ENCODE results near the gene TJP1. TPM values are rescaled to one million over a fixed set of nuclear protein-coding genes. Genes with fewer than 3 reads are reported as not detected.
A peak's percentile ranks its signal among the peaks of the same experiment; 100 is the strongest.
"Not testable (repeated sequence)": the region's sequence is repeated elsewhere in the genome, so short reads cannot be mapped to it uniquely, and the experiment has no call there.

The TJP1 gene
- total and polyA plus RNA-seq, 5 donors, result 36.6 to 131 (median 120) TPM

DNA sequence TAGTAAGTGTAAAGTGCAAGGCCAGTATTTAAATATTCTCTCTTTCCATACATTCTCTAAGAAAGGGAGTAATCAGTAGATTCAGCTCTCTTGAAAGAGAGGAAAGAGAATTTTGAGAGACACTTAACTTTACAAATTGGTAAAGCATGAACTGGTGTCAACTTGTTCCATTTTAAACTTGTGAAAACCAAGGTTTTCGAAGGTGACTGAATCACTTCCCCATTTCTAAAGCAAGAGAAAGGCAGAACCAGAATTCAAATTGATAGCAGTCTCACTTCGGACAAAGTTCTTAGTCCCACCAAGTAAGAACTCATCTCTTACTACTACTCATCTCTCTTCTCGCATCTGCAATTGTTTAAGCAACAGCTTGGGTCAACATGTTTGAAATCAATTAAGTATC lies 22.4 kb downstream of the TJP1 start:
- no peak overlapping the region for H3K27ac ChIP-seq (ENCODE audit: low read length)
- no peak overlapping the region for H3K4me3 ChIP-seq (ENCODE audit: low read length)
- WGBS, result 70% methylated on average over 3 of the region's 3 CpGs
- H3K4me1 ChIP-seq (ENCODE audit: control insufficient read depth, insufficient read depth, low read length), result peaks cover 3% of the 10 kb centered on the region
- no peaks in the 10 kb centered on the region for H3K27me3 ChIP-seq (ENCODE audit: control insufficient read depth, insufficient read depth)
- DNase-seq (no peak), ATAC-seq (no peak)
- no peaks in the 10 kb centered on the region for H3K9me3 ChIP-seq (ENCODE audit: control insufficient read depth, low read length)
- intact Hi-C loops (cut with DNase I), result no loop called here

DNA sequence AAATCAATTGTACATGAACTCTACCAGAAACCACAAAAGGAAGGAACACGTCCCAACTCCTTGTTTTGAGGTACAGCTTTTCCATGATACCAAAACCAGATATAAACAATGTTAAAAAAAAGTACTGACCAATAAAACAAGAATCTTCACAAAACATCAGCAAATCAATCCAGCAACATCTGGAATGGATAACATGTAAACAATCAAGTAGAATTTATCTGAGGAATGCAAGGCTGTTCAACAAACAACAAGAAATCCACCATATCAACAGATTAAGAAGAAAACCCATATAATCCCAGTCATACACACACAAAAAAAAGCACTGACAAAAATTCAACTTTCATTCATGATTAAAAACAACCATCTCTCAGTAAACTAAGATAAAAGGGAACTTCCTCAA lies 26.7 kb downstream of the TJP1 start:
- Histone ChIP-seq H3K9me3 (ENCODE audit: control insufficient read depth, low read length) (no peaks in the 10 kb centered on the region), H3K27ac (ENCODE audit: low read length) (no peak overlapping the region), H3K27me3 (ENCODE audit: control insufficient read depth, insufficient read depth) (no peaks in the 10 kb centered on the region), H3K4me3 (ENCODE audit: low read length) (no peak overlapping the region), H3K4me1 (ENCODE audit: control insufficient read depth, insufficient read depth, low read length) (peaks cover 5% of the 10 kb centered on the region)
- 70% methylated on average over 1 of the region's 1 CpG for WGBS
- intact Hi-C loops (cut with DNase I), result no loop called here
- ATAC-seq, result no peak
- no peak for DNase-seq

DNA sequence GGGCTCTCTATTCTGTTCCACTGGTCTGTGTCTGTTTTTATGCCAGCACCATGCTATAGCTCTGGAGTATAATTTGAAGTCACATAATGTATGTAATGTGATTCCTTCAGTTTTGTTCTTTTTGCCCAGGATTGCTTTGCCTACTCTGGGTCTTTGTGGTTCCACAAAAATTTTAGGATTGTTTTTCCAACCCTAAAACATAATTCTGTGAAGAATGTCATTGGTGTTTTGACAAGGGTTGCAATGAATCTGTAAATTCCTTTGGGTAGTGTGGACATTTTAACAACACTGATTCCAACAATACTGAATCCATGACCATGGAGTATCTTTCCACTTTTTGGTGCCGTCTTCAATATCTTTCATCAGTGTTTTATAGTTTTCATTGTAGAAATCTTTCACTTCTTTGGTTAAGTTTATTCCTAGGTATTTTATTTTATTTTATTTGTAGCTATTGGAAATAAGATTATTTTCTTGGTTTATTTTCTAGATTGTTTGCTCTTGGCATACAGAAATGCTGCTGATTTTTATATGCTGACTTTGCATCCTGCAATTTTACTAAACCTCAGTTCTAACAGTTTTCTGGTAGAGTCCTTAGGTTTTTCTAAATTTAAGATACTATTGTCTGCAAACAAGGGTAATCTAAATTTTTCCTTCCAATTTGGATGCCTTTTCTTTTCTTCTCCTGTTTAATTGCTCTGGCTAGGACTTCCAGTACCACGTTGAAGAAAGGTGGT lies 29.7 kb downstream of the TJP1 start:
- no peak overlapping the region for H3K4me3 ChIP-seq (ENCODE audit: low read length)
- ATAC-seq (no peak), DNase-seq (no peak)
- no peaks in the 10 kb centered on the region for H3K9me3 ChIP-seq (ENCODE audit: control insufficient read depth, low read length)
- 85% methylated on average over 2 of the region's 2 CpGs for WGBS
- no peaks in the 10 kb centered on the region for H3K27me3 ChIP-seq (ENCODE audit: control insufficient read depth, insufficient read depth)
- H3K4me1 ChIP-seq (ENCODE audit: control insufficient read depth, insufficient read depth, low read length), result peaks cover 7% of the 10 kb centered on the region
- H3K27ac ChIP-seq (ENCODE audit: low read length), result no peak overlapping the region
- intact Hi-C loops (cut with DNase I), result no loop called here

DNA sequence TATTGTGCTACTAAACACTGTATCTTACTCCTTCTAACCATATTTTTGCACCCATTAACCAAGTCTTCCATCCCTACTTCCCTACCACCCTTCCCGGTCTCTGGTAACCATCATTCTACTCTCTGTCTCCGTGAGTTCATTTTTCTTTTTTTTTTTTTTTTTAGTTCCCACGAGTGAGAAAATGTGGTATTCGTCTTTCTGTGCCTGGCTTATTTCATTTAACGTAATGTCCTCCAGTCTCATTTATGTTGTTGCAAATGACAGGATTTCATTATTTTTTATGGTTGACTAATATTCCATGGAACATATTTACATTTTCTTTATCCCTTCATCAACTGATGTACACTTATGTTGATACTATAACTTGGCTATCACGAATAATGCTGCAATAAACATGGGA lies 31.7 kb downstream of the TJP1 start:
- DNase-seq, result no peak
- WGBS, result 95% methylated on average over 6 of the region's 6 CpGs
- ATAC-seq, result no peak
- no peak overlapping the region for H3K27ac ChIP-seq (ENCODE audit: low read length)
- H3K4me3 ChIP-seq (ENCODE audit: low read length), result no peak overlapping the region
- no peaks in the 10 kb centered on the region for H3K27me3 ChIP-seq (ENCODE audit: control insufficient read depth, insufficient read depth)
- no peaks in the 10 kb centered on the region for H3K9me3 ChIP-seq (ENCODE audit: control insufficient read depth, low read length)
- peaks cover 7% of the 10 kb centered on the region for H3K4me1 ChIP-seq (ENCODE audit: control insufficient read depth, insufficient read depth, low read length)
- intact Hi-C loops (cut with DNase I), result no loop called here

DNA sequence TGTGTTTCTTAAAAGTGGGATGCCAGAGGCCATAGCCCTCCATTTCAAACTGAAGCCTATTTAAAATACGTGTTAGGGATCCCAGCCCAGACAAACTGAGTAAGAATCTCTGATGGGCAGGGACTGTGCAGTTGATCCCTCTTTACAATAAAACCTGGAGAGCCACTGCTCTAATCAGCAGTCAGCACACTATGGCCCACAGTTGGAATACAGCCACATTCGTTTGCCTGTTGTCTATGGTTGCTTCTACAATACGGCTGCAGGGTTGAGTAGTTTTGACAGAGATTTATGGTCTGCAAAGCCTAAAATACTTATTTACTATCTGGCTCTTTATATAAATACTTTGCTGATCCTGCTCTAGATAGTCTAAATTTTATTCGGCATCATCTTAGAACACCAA lies 32.4 kb downstream of the TJP1 start:
- H3K27me3 ChIP-seq (ENCODE audit: control insufficient read depth, insufficient read depth), result no peaks in the 10 kb centered on the region
- H3K9me3 ChIP-seq (ENCODE audit: control insufficient read depth, low read length), result no peaks in the 10 kb centered on the region
- no peak for DNase-seq
- no peak overlapping the region for H3K27ac ChIP-seq (ENCODE audit: low read length)
- no peak overlapping the region for H3K4me3 ChIP-seq (ENCODE audit: low read length)
- peaks cover 4% of the 10 kb centered on the region for H3K4me1 ChIP-seq (ENCODE audit: control insufficient read depth, insufficient read depth, low read length)
- WGBS, result 55% methylated on average over 4 of the region's 4 CpGs
- peak in 1 of 2 donors; percentile 43 for ATAC-seq
- intact Hi-C loops (cut with DNase I), result no loop called here

GRCh38 chr15:29788433-29789034 lies 33.7 kb downstream of the TJP1 start:
- Histone ChIP-seq H3K27ac (ENCODE audit: low read length) (no peak overlapping the region), H3K27me3 (ENCODE audit: control insufficient read depth, insufficient read depth) (no peaks in the 10 kb centered on the region), H3K4me1 (ENCODE audit: control insufficient read depth, insufficient read depth, low read length) (peaks cover 4% of the 10 kb centered on the region), H3K4me3 (ENCODE audit: low read length) (no peak overlapping the region), H3K9me3 (ENCODE audit: control insufficient read depth, low read length) (no peaks in the 10 kb centered on the region)
- WGBS, result 90% methylated on average over 4 of the region's 4 CpGs
- ATAC-seq, result no peak
- no peak for DNase-seq
- intact Hi-C loops (cut with DNase I), result no loop called here

GRCh38 chr15:29787767-29788166 lies 34.5 kb downstream of the TJP1 start:
- intact Hi-C loops (cut with DNase I), result no loop called here
- H3K27ac ChIP-seq (ENCODE audit: low read length), result no peak overlapping the region
- no peak overlapping the region for H3K4me3 ChIP-seq (ENCODE audit: low read length)
- no peak for DNase-seq
- no peaks in the 10 kb centered on the region for H3K9me3 ChIP-seq (ENCODE audit: control insufficient read depth, low read length)
- H3K4me1 ChIP-seq (ENCODE audit: control insufficient read depth, insufficient read depth, low read length), result peaks cover 2% of the 10 kb centered on the region
- ATAC-seq, result no peak
- H3K27me3 ChIP-seq (ENCODE audit: control insufficient read depth, insufficient read depth), result no peaks in the 10 kb centered on the region

DNA sequence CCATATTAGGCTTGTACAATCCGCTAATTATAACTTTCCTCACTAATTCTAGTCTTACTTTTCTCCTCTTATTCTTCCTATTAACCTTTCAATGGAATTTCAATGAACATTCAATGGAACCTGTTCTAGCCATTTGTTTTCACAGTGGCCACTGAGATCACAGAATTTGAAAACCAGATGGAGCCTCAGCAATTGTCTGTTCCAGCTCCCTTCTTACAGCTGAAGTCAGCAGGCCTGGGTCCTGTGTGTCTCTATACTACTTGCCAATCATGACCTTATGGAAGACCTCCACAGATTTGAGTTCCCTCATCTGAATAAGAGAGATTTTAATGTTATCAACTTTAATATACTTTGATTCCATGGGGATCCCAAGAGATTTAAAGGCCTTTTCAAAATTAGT lies 36.6 kb downstream of the TJP1 start:
- H3K27ac ChIP-seq (ENCODE audit: low read length), result no peak overlapping the region
- ATAC-seq (no peak), DNase-seq (no peak)
- H3K27me3 ChIP-seq (ENCODE audit: control insufficient read depth, insufficient read depth), result no peaks in the 10 kb centered on the region
- no peak overlapping the region for H3K4me3 ChIP-seq (ENCODE audit: low read length)
- H3K4me1 ChIP-seq (ENCODE audit: control insufficient read depth, insufficient read depth, low read length), result peaks cover 2% of the 10 kb centered on the region
- WGBS, result 94% methylated on average over 1 of the region's 1 CpG
- no peaks in the 10 kb centered on the region for H3K9me3 ChIP-seq (ENCODE audit: control insufficient read depth, low read length)
- intact Hi-C loops (cut with DNase I), result no loop called here

GRCh38 chr15:29785136-29785535 lies 37.1 kb downstream of the TJP1 start:
- 96% methylated on average over 2 of the region's 2 CpGs for WGBS
- no peak for DNase-seq
- Histone ChIP-seq H3K27me3 (ENCODE audit: control insufficient read depth, insufficient read depth) (no peaks in the 10 kb centered on the region), H3K27ac (ENCODE audit: low read length) (no peak overlapping the region), H3K4me1 (ENCODE audit: control insufficient read depth, insufficient read depth, low read length) (peaks cover 2% of the 10 kb centered on the region), H3K4me3 (ENCODE audit: low read length) (no peak overlapping the region), H3K9me3 (ENCODE audit: control insufficient read depth, low read length) (no peaks in the 10 kb centered on the region)
- intact Hi-C loops (cut with DNase I), result no loop called here
- no peak for ATAC-seq

DNA sequence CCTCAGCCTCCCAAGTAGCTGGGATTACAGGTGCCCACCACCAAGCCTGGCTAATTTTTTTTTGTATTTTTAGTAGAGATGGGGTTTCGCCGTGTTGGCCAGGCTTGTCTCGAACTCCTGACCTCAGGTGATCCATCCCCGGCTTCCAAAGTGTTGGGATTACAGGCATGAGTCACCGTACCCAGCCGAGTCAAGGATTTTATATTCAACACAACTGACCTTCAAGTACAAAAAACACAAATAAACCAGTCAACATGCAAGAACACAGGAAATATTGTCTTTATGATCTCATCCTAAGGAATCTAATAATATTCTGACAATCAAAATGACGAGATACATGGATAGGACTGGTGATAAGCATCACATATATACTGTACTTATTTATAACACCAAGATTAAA lies 37.9 kb downstream of the TJP1 start:
- Histone ChIP-seq H3K27ac (ENCODE audit: low read length) (no peak overlapping the region), H3K4me1 (ENCODE audit: control insufficient read depth, insufficient read depth, low read length) (peaks cover 2% of the 10 kb centered on the region), H3K4me3 (ENCODE audit: low read length) (no peak overlapping the region), H3K27me3 (ENCODE audit: control insufficient read depth, insufficient read depth) (no peaks in the 10 kb centered on the region), H3K9me3 (ENCODE audit: control insufficient read depth, low read length) (no peaks in the 10 kb centered on the region)
- 82% methylated on average over 7 of the region's 7 CpGs for WGBS
- ATAC-seq, result no peak
- intact Hi-C loops (cut with DNase I), result no loop called here
- no peak for DNase-seq

GRCh38 chr15:29782816-29783215 lies 39.5 kb downstream of the TJP1 start:
- not testable (repeated sequence) for H3K27ac ChIP-seq (ENCODE audit: low read length); DNase-seq; ATAC-seq; H3K27me3 ChIP-seq (ENCODE audit: control insufficient read depth, insufficient read depth); H3K4me3 ChIP-seq (ENCODE audit: low read length); H3K9me3 ChIP-seq (ENCODE audit: control insufficient read depth, low read length)
- peaks cover 11% of the 10 kb centered on the region for H3K4me1 ChIP-seq (ENCODE audit: control insufficient read depth, insufficient read depth, low read length)
- intact Hi-C loops (cut with DNase I), result loop anchor here in 1 of 4 donors (1.0 kb wide), 1 partner anchor 28 kb away; no protein-coding TSS in a partner anchor
- 84% methylated on average over 8 of the region's 8 CpGs for WGBS

Data from right cardiac atrium (tissue), 5 donors.